ENCODE results near the gene GLRX2.
A peak's percentile ranks its signal among the peaks of the same experiment; 100 is the strongest.
"Not testable (repeated sequence)": the region's sequence is repeated elsewhere in the genome, so short reads cannot be mapped to it uniquely, and the experiment has no call there.

The GLRX2 gene

GRCh38 chr1:193062698-193063463, 42.3 kb downstream of the GLRX2 start:
- no peak for DNase-seq

- no peak for DNase-seq
Measured at GRCh38 chr1:193060938-193061337, 44.3 kb downstream of the GLRX2 start.

- no peak for DNase-seq
Measured at GRCh38 chr1:193060406-193060805, 44.8 kb downstream of the GLRX2 start.

- DNase-seq, result no peak
Measured at GRCh38 chr1:193060115-193060403, 45.2 kb downstream of the GLRX2 start.

GRCh38 chr1:193059282-193060114, 45.7 kb downstream of the GLRX2 start, which contains the start of the genes RO60 and UCHL5:
Gene RO60 (plus strand): TSS chr1:193059612. CDS start chr1:193069055, 9,443 bp downstream.
Gene UCHL5 (minus strand): TSS chr1:193059360. CDS start chr1:193059260, 100 bp downstream.
- DNase-seq, result peak; percentile 88

GRCh38 chr1:193058529-193059281, 46.5 kb downstream of the GLRX2 start:
- peak; percentile 41 for DNase-seq

GRCh38 chr1:193054169-193054675, 51.0 kb downstream of the GLRX2 start:
- no peak for DNase-seq

GRCh38 chr1:193048913-193049312, 56.3 kb downstream of the GLRX2 start:
- not testable (repeated sequence) for DNase-seq

Measured in stimulated activated CD4-positive, alpha-beta T cell treated with anti-CD3 and anti-CD28 coated beads, Interleukin-12 subunit alpha, Interleukin-12 subunit beta, amount 100 ng/mL, for 4 hours (primary cell).